ENCODE results near the gene ASCC1. TPM values are rescaled to one million over a fixed set of nuclear protein-coding genes. Genes with fewer than 3 reads are reported as not detected.

The ASCC1 gene
- total and polyA plus RNA-seq, 2 donors (not counting 3 experiments of a cell fraction or from before 2014, with no cell fraction given), result 16.0 to 24.9 TPM

DNA sequence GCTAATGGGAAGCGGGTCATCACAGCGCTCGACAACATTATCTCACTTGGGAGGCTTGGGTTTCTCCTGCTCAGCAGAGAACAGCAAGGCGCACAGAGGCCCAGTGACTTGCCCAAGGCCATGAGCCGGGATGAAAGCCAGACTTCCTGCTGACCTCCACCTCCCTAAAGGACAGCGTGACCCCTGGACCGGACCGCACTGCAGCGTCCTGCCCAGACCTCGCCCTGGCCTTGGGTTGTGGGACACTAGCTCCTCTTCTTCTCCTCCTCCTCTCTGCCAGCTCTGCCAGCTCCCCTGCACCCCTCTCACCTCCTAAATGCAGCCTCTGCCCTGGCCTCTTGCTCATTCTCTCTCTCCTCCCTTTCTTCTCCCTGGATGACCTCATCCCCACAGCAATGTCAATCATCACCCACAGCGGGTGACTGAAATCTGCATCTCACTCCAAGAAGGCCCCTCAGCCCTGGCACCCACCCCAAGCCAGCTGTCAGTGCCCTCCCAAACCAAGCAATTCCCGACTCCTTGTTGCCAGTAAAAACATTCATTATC, 147.1 kb downstream of the ASCC1 start:
- DNase-seq (ENCODE audit: low read depth, low spot score) (no peak), FAIRE-seq (no peak)
- H3K4me3 ChIP-seq (replicated peaks in 1 of 3; ENCODE audit: insufficient read depth in 1 of 3, low read depth in 1 of 3, low read length in 3 of 3), result no peak overlapping the region
- TF ChIP-seq POLR2A (IDR thresholded peaks at IDR 0.05; ENCODE audit: low read depth, low read length) (no peak), MYC (IDR thresholded peaks at IDR 0.05; ENCODE audit: low read depth, low read length) (no peak)
- H3K9me3 ChIP-seq (replicated peaks; ENCODE audit: control insufficient read depth, insufficient read depth, low read length), result no peaks in the 10 kb centered on the region
- no peak overlapping the region for H3K9ac ChIP-seq (replicated peaks; ENCODE audit: extremely low read depth, insufficient read depth, low read length)
- no peak overlapping the region for H2AFZ ChIP-seq (ENCODE audit: low read depth, low read length)
- CTCF ChIA-PET, result interaction anchor here (1.2 to 4.5 kb wide), 4 partner anchors 10 to 173 kb away, joined by 5 to 19 read pairs (median 8); no protein-coding TSS in a partner anchor
- no peak overlapping the region for H3K4me2 ChIP-seq (ENCODE audit: insufficient read depth, low read length)
- intact Hi-C loops (cut with micrococcal nuclease), result no loop called here
- H3K79me2 ChIP-seq (ENCODE audit: control insufficient read depth, insufficient read depth, low read length), result no peaks in the 10 kb centered on the region
- POLR2A ChIA-PET, result no interaction called here
- H3K36me3 ChIP-seq (ENCODE audit: control insufficient read depth in 2 of 2, extremely low read depth in 1 of 2, insufficient read depth in 2 of 2, low read length in 2 of 2), result no peaks in the 10 kb centered on the region
- BruUV-seq (replicated peaks), result no TSS peak
- dilution Hi-C loops (cut with MboI; ENCODE audit: extremely low pct_ligation_motif_present, low sequenced_read_pairs), result no loop called here
- H3K27me3 ChIP-seq (ENCODE audit: control insufficient read depth in 2 of 2, insufficient read depth in 2 of 2, low read length in 2 of 2), result no peaks in the 10 kb centered on the region
- H3K4me1 ChIP-seq (ENCODE audit: control insufficient read depth, extremely low read depth, insufficient read depth, low read length), result no peaks in the 10 kb centered on the region
- no peak overlapping the region for H3K27ac ChIP-seq (ENCODE audit: insufficient read depth, low read depth, low read length)
- no peaks in the 10 kb centered on the region for H4K20me1 ChIP-seq (replicated peaks; ENCODE audit: control insufficient read depth, extremely low read depth, insufficient read depth, low read length)
- H3K9me1 ChIP-seq (replicated peaks; ENCODE audit: control insufficient read depth, extremely low read depth, insufficient read depth, low read length), result no peaks in the 10 kb centered on the region

DNA sequence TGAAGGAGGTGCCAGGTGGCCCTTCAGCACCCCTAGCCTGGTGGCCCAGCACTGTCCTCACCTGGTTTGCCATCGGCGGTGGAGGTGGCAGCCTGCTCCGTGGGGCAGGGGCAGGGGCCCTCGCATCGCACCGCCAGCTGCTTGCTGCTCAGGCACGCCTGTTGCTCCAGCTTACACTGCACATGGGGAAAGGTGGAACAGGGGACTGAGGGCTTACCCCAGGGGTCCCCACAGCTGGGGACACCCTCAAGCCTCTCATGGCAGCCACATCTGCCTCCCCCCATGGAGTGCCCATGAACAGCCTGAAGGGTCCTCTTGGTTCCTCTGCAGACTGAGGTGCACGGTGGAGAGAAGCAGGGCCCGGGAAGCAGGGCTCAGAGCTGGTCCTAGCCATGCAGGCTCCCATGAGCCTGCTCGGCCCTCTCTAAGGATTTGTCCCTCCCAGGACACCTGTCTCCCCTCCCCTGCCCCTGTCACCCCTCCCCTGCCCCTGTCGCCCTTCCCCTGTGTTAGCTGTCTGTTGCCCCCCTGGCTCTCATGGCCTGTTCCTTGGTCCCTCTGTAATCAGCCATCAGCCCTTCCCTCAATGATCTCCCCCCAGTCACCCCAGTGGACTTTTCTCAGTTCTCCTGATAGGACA, 147.8 kb downstream of the ASCC1 start:
- intact Hi-C loops (cut with micrococcal nuclease), result no loop called here
- Histone ChIP-seq H3K9me3 (replicated peaks; ENCODE audit: control insufficient read depth, insufficient read depth, low read length) (no peaks in the 10 kb centered on the region), H3K4me2 (ENCODE audit: insufficient read depth, low read length) (no peak overlapping the region), H4K20me1 (replicated peaks; ENCODE audit: control insufficient read depth, extremely low read depth, insufficient read depth, low read length) (no peaks in the 10 kb centered on the region), H3K27me3 (ENCODE audit: control insufficient read depth in 2 of 2, insufficient read depth in 2 of 2, low read length in 2 of 2) (no peaks in the 10 kb centered on the region), H3K4me1 (ENCODE audit: control insufficient read depth, extremely low read depth, insufficient read depth, low read length) (no peaks in the 10 kb centered on the region), H3K36me3 (ENCODE audit: control insufficient read depth in 2 of 2, extremely low read depth in 1 of 2, insufficient read depth in 2 of 2, low read length in 2 of 2) (no peaks in the 10 kb centered on the region), H3K9me1 (replicated peaks; ENCODE audit: control insufficient read depth, extremely low read depth, insufficient read depth, low read length) (no peaks in the 10 kb centered on the region), H3K79me2 (ENCODE audit: control insufficient read depth, insufficient read depth, low read length) (no peaks in the 10 kb centered on the region), H3K27ac (ENCODE audit: insufficient read depth, low read depth, low read length) (no peak overlapping the region), H2AFZ (ENCODE audit: low read depth, low read length) (no peak overlapping the region), H3K4me3 (replicated peaks in 1 of 3; ENCODE audit: insufficient read depth in 1 of 3, low read depth in 1 of 3, low read length in 3 of 3) (no peak overlapping the region), H3K9ac (replicated peaks; ENCODE audit: extremely low read depth, insufficient read depth, low read length) (no peak overlapping the region)
- dilution Hi-C loops (cut with MboI; ENCODE audit: extremely low pct_ligation_motif_present, low sequenced_read_pairs), result no loop called here
- ChIA-PET POLR2A (no interaction called here), CTCF (interaction anchor here (0.9 to 4.5 kb wide), 3 partner anchors 18 to 172 kb away, joined by 3 to 19 read pairs (median 9); no protein-coding TSS in a partner anchor)
- FAIRE-seq (no peak), DNase-seq (ENCODE audit: low read depth, low spot score) (no peak)
- BruUV-seq (replicated peaks), result no TSS peak
- no peak for TF ChIP-seq FOS (IDR thresholded peaks at IDR 0.05; ENCODE audit: borderline replicate concordance, insufficient read depth, low read length)
- no peak for TF ChIP-seq MAX (IDR thresholded peaks at IDR 0.05; ENCODE audit: insufficient read depth, insufficient read length)
- TF ChIP-seq JUN (IDR thresholded peaks at IDR 0.05; ENCODE audit: borderline replicate concordance, insufficient read depth, insufficient read length, low read depth), result no peak
- TF ChIP-seq CTCF (IDR thresholded peaks at IDR 0.05; ENCODE audit: extremely low read depth in 1 of 2, insufficient read depth in 1 of 2, low read depth in 1 of 2, low read length in 2 of 2), result no peak
- TF ChIP-seq EZH2 (IDR thresholded peaks at IDR 0.05; ENCODE audit: borderline replicate concordance, low read depth, low read length, severe bottlenecking), result no peak
- TF ChIP-seq POLR2A (IDR thresholded peaks at IDR 0.05; ENCODE audit: low read depth, low read length), result no peak
